T-helper 2 cell treated with Interferon-gamma antibody and Interleukin-4, amounts not matched to agents 5 μg/mL and 100 μg/mL, for 36 hours (primary cell): ENCODE results near the gene ARL3.

Experiments used
- DNase-seq: peaks from one replicate; pipeline ENCODE4 v3.0.0; 2021; ENCODE audit warnings: low spot score
- H3K27ac Mint-ChIP-seq: one replicate; pipeline ENCODE4 v1.8.0; 2021; ENCODE audit warnings: mild to moderate bottlenecking, mixed read lengths
- H3K27me3 Mint-ChIP-seq: one replicate; pipeline ENCODE4 v1.8.0; 2021; ENCODE audit warnings: low read depth, mixed read lengths
- H3K36me3 Mint-ChIP-seq: one replicate; pipeline ENCODE4 v1.8.0; 2021; ENCODE audit warnings: low read depth, mixed read lengths
- H3K4me1 Mint-ChIP-seq: one replicate; pipeline ENCODE4 v1.8.0; 2021; ENCODE audit warnings: low read depth, mixed read lengths
- H3K4me3 Mint-ChIP-seq: one replicate; pipeline ENCODE4 v1.8.0; 2022; ENCODE audit warnings: mild to moderate bottlenecking, moderate library complexity, mixed read lengths
- H3K9me3 Mint-ChIP-seq: one replicate; pipeline ENCODE4 v1.8.0; 2021; ENCODE audit warnings: mixed read lengths

Gene ARL3

DNA sequence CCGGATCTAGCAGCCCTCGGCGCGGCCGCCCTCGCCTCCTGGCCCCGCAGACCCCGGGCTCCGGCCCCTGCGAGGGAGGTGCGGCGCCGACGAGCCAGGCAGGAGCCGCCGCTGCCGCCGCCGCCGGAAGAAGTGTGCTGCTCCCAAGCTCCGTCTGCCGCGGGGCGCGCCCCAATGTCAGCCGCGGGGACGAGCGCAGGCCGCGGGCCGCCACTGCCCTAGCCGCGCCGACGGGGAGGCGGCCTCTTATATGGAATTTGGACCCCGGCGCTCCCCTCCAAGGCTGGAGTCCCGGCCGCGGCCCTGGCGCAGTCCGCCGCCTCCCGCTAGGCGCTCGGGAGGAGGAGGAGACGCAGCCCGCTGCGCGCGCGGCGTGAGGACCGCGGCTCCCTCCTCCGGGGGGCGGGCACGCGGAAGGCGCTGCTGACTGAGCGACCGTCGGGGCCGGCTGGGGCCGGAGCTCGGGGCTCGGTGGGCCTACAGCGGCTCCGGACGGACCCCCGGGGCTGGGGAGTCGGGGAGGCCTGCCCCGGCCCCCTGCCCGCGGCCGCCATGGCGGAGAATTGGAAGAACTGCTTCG lies 70.0 kb downstream of the ARL3 start, which contains the start of gene TRIM8:
TRIM8 (plus strand) TSS at position 414 of the 580 bp plus-strand sequence; CDS start at position 553, 139 bp downstream.
- DNase-seq = peak; percentile 65
- peak within 1 kb of the TSS; percentile 97 for H3K27ac Mint-ChIP-seq
- H3K27me3 Mint-ChIP-seq = no peaks in the 10 kb centered on the region
- H3K9me3 Mint-ChIP-seq = no peaks in the 10 kb centered on the region
- peak within 1 kb of the TSS; percentile 90 for H3K4me3 Mint-ChIP-seq
- peaks cover 36% of the 10 kb centered on the region for H3K4me1 Mint-ChIP-seq
- H3K36me3 Mint-ChIP-seq = peaks cover 25% of the 10 kb centered on the region

DNA sequence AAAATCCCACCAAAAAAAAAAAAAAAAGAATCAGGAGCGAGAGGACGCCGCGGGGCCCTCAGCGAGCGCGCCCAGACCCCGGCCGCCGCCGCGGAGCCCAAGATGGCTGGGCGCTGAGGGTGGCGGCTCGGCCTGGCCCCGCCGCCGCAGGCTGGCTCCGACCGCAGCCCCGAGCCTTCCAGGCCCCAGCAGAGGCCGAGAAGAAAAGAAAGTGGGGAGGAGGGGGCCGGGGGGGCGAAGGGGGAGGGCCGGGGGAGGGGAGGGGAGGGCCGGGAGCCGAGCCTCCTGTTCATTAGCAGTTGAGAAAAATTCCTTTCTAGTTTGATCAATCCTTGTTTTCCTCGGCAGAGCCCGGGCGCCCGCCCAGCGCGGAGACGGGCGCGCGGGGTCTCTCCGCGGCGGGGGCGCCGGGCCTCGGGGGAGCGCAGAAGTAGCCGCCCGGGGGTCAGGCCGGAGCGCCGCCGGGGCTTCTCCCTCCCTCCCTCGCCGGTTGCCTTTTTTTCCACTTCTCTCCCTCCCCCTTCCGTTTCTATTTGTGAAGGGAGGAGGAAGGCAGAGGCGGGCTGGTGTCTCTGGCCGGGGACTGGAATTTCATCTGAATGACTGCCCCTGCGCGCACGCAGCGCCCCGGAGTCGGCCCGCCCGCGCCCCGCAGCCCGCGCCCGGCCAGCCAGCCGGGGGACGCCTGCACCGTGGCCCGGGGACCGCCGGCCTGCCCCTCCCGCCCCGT lies 70.7 kb downstream of the ARL3 start:
- peak overlapping the region; percentile 90 for H3K27ac Mint-ChIP-seq
- no peaks in the 10 kb centered on the region for H3K27me3 Mint-ChIP-seq
- DNase-seq = peak; percentile 72
- peak overlapping the region; percentile 87 for H3K4me3 Mint-ChIP-seq
- H3K4me1 Mint-ChIP-seq = peaks cover 30% of the 10 kb centered on the region
- peaks cover 22% of the 10 kb centered on the region for H3K36me3 Mint-ChIP-seq
- no peaks in the 10 kb centered on the region for H3K9me3 Mint-ChIP-seq

DNA sequence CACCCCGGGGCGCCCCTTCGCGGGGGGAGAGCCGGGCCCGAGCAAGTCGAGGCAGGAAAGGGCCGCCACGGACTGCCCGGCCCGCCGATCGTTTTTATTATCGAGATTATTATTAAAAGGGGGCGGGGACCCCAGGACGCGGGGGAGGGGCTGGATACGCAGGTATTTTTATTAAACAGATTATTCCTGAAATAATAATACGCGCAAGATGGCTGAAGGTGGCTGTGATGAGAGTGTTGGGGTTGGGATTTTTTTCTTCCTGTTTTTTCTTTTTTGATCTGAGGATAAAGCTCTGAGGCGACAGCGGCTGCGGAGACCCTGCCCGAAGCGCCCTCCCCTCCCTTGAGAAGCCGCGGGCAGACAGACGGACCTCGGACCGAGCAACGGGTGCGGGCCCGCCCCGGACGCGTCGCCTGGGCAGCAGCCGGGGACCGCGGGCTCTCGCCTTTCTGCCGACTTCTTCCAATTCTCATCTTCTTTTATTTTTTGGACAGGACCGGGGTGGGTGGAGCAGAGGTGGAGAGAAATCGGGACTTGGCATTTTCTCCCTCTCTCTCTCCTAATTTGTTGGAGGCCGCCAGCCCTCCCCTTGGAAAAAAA lies 71.4 kb downstream of the ARL3 start:
- Mint-ChIP-seq H3K36me3 (peaks cover 17% of the 10 kb centered on the region), H3K4me1 (peaks cover 23% of the 10 kb centered on the region), H3K27ac (peak overlapping the region; percentile 90), H3K27me3 (no peaks in the 10 kb centered on the region), H3K4me3 (peak overlapping the region; percentile 87), H3K9me3 (no peaks in the 10 kb centered on the region)
- DNase-seq = peak; percentile 25

DNA sequence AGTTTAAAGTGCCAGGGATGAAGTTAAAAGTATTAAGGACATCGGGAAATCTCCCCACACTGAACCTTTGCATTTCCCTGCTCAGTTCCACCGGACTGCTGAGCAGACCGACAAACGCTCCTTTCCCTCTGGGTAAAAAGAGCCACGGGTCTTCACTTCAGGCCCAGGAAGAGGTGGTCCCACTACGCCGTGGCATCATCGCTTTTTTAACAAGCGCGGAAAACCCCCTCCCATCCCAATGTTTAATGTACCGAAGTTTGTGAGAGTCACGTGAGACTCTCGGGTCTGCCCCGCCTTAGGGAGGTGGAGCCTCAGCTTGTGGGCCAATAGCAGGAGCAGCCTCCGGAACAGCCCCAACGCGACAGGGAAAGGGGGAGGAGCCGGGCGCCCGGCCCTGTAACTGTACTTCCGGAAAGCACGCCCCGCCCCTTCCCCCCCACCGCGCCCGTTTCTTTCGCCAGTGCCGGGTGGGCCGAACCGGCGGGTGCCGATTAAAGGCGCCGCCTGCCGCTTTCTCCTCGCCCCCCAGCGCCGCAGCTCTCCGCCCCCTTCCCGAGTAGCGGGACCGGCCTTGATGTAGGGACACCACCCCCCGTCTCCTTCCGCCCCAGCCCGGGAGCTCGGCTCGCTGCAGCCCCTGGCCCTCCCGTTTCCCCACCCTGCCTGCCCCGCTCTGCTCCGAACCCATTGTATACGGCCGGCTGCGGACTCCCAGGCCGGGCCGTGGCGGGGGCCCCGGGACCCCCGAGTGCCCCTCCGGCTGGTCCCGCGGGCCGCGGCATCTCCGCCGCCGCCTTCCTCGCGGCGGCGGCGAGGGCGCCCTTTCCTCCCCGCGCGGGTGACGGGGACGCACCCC lies 72.1 kb downstream of the ARL3 start:
- Mint-ChIP-seq H3K27ac (peak overlapping the region; percentile 83), H3K4me1 (peaks cover 16% of the 10 kb centered on the region), H3K9me3 (no peaks in the 10 kb centered on the region), H3K36me3 (peaks cover 17% of the 10 kb centered on the region), H3K4me3 (peak overlapping the region; percentile 95), H3K27me3 (no peaks in the 10 kb centered on the region)
- peak; percentile 96 for DNase-seq

DNA sequence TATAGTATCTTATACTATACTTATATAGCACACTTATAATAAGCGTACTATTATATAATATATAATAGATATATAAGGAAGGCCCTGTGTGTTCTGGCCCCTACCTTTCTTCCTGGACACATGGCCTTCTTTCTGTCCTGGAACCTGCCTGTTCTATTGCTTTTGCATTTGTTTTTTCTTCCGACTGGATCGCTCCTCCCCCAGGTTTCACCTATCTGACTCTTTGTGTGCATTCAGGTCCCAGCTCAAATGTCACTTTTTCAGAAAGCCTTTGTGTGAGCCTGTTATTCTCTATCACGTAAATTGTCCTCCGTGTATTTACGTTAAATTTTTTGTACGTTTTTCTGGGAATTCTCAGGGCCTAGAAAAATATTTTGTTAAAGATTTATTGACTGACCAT lies 72.8 kb downstream of the ARL3 start:
- Mint-ChIP-seq H3K4me3 (peak overlapping the region; percentile 95), H3K9me3 (no peaks in the 10 kb centered on the region), H3K27ac (peak overlapping the region; percentile 83), H3K36me3 (peaks cover 13% of the 10 kb centered on the region), H3K4me1 (peaks cover 14% of the 10 kb centered on the region), H3K27me3 (no peaks in the 10 kb centered on the region)
- no peak for DNase-seq

DNA sequence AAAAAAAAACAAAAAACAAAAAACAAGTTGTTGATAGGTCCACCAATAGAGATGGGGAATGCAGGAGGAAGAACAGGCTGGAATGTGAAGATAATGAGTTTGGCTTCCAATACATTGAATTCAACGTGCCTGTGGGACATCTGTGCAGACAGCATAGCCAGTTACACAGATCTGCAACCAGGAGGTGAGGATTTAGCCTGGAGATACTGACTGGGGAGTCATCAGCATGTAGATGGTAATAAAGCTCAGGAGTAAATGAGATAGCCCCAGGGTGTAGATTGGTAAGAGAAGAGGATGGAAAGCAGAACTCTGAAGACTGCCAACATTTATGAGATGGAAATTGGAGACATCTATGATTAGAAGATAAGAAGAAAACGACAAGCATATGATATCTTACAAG lies 74.7 kb downstream of the ARL3 start:
- Mint-ChIP-seq H3K27me3 (no peaks in the 10 kb centered on the region), H3K9me3 (no peaks in the 10 kb centered on the region), H3K4me3 (no peak overlapping the region), H3K27ac (no peak overlapping the region), H3K4me1 (peaks cover 22% of the 10 kb centered on the region), H3K36me3 (no peaks in the 10 kb centered on the region)
- no peak for DNase-seq

DNA sequence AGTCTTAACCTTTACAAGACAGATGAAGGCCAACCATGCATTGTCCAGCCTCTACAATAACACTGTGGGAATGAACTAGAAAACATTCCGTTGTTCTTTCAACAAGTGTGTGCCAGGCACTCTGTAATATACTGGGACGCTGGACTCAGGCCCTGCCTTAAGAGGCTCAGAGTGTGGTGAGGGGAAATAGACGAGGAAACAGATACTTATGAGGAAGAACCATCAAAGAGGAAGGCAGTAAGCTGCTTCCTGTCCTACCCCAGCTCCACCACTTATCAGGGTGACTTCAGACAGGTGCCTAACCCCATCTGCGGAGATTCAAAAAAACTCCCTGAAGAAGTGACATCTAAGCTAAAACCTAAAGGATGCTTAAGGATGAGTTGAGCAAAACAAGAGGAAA lies 78.8 kb downstream of the ARL3 start:
- peak overlapping the region; percentile 43 for H3K4me3 Mint-ChIP-seq
- no peak for DNase-seq
- peaks cover 40% of the 10 kb centered on the region for H3K4me1 Mint-ChIP-seq
- H3K27ac Mint-ChIP-seq = peak overlapping the region; percentile 60
- peaks cover 4% of the 10 kb centered on the region for H3K36me3 Mint-ChIP-seq
- no peaks in the 10 kb centered on the region for H3K9me3 Mint-ChIP-seq
- no peaks in the 10 kb centered on the region for H3K27me3 Mint-ChIP-seq

DNA sequence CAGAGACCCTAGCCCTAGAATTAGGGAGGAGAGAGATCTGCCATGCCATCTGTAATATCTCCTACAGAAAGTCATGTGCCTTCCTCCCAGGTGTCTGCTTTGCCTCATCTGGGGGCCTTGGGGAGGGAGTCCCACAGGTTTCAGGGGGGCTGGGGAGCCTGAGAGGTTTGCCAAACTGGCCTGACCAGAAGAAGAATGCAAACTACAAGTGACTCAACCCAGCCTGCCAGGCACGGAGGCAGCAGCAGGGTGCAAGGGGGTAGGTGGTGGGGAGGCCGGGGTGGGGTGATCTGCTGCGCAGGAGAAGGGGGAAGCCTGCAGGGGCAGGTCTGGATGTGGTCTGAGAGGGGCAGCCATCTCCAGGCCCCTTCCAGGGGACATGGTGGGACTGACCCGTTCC lies 79.5 kb downstream of the ARL3 start:
- no peak overlapping the region for H3K4me3 Mint-ChIP-seq
- no peak overlapping the region for H3K27ac Mint-ChIP-seq
- no peak for DNase-seq
- H3K9me3 Mint-ChIP-seq = no peaks in the 10 kb centered on the region
- H3K27me3 Mint-ChIP-seq = no peaks in the 10 kb centered on the region
- peaks cover 4% of the 10 kb centered on the region for H3K36me3 Mint-ChIP-seq
- peaks cover 40% of the 10 kb centered on the region for H3K4me1 Mint-ChIP-seq

DNA sequence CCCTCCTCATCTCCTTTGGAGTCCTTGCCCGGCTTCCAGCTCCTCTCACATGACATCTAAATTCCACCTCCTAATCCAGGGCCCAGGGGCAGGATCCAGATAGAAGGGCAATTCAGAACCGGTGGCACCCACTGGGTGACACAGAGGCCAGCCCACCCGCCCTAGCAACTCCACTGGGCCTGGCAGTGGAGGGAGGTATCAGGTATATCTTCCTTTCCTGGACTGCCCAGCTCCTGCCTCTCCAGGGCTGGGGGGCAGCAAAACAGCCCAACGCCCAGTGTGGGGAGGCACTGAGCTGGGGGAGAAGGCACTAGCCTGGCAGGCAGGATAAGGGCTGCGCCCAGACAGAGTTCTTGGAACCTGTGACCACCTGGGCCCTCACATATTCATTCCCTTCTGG lies 80.3 kb downstream of the ARL3 start:
- H3K4me1 Mint-ChIP-seq = peaks cover 40% of the 10 kb centered on the region
- H3K4me3 Mint-ChIP-seq = no peak overlapping the region
- H3K27me3 Mint-ChIP-seq = no peaks in the 10 kb centered on the region
- H3K9me3 Mint-ChIP-seq = no peaks in the 10 kb centered on the region
- peaks cover 4% of the 10 kb centered on the region for H3K36me3 Mint-ChIP-seq
- DNase-seq = no peak
- peak overlapping the region; percentile 75 for H3K27ac Mint-ChIP-seq

DNA sequence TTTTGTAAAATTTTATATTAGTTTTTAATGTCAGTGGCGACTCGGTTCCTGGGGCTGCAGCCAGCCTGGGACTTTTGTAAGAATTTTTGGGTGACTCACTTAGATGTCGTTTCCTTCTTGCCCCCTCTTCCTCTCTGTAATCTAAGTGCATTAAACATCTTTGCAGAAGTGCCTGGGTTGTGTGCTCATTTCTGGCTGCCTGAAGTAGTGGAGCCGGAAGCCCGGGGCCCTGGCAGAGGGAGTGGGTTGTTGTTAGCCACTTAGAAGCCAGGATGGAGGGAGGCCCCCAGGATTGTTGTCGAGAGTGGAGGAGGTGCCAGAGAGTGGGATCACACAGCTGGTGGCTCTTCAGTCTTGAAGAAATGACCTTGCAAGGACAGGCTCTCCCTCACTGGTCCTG lies 80.9 kb downstream of the ARL3 start:
- H3K9me3 Mint-ChIP-seq = no peaks in the 10 kb centered on the region
- no peaks in the 10 kb centered on the region for H3K27me3 Mint-ChIP-seq
- H3K4me3 Mint-ChIP-seq = peak overlapping the region; percentile 32
- H3K4me1 Mint-ChIP-seq = peaks cover 40% of the 10 kb centered on the region
- H3K27ac Mint-ChIP-seq = peak overlapping the region; percentile 75
- DNase-seq = peak; percentile 41
- H3K36me3 Mint-ChIP-seq = peaks cover 4% of the 10 kb centered on the region

DNA sequence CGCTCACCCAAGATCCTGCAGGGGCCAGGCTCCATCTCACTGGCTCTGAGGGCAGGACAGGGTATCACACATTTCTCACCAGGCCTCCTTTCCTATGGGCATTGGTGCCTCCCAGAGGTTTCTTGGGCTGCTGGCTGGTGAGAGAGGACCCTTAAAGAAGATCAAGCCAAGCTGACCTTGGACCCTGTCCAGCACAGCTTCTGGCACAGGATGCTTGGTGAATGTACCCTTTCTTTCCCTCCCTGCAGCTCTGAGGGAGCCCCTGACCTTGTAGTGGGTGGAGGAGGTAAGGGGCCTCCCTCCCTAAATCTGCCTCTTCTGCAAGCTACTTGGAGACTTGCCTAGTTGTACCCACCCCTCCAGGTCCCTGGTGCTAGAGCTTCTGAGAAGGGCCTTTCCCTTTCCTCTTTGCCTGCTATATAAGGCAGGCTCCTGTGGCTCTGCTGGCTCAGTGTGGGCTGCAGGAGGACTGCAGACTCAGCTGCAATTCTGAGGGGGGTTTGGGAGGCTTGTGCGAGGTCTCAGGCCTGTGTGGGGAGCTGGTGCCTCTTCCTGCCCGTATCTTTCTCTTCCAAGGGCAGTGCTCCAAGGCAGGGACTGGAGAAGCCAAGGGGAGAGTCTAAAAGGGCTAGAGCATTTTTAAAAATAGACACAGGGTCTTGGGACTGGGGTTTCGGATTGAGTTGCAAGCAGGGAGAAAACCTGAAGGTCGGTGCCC lies 81.6 kb downstream of the ARL3 start:
- no peak for DNase-seq
- no peaks in the 10 kb centered on the region for H3K27me3 Mint-ChIP-seq
- peaks cover 40% of the 10 kb centered on the region for H3K4me1 Mint-ChIP-seq
- H3K4me3 Mint-ChIP-seq = peak overlapping the region; percentile 21
- H3K9me3 Mint-ChIP-seq = no peaks in the 10 kb centered on the region
- peak overlapping the region; percentile 62 for H3K27ac Mint-ChIP-seq
- H3K36me3 Mint-ChIP-seq = peaks cover 4% of the 10 kb centered on the region

DNA sequence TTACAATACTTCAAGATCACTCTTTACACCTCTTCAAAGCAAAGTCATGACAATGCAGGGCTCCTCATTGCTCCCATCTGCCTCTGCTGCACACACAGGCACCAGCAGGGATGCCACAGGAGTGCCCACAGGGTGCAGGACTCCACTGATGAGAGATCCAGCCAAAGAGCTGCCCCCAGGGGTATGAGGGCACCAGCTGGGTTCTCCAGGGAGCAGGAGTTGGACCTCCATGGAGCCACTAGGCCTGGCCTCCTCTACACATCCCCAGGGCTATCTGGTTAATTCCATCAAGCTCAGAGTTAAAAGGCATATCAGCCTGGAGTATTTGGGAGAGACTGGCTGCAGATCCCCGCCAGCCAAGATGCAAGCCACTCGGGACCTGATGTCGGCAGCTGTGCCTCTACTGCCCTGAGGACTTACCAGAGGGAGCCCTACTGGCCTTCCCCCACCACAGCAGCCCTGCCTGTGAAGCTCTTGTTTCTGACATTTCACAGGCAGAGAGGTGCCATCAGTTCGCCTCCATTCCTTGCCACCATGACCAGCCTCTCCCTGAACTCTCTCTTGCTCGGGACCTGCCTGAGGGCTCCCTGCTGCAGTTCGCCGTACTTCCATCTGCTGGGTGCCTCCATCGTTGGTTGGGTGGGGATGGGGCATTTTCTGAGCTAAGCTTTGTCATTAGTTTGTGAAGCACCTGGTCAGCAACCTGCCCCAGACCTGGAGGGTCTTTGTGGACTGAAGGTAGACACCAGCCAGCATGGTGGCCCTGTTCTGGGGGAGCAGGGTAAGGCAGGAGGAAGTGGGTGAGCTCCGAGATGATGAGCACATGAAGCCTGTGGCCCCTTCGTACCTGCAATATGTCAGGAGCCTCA lies 82.4 kb downstream of the ARL3 start:
- H3K27ac Mint-ChIP-seq = peak overlapping the region; percentile 38

More for the DNA sequence above, 82.4 kb downstream of the ARL3 start:
- no peaks in the 10 kb centered on the region for H3K9me3 Mint-ChIP-seq
- DNase-seq = no peak
- peaks cover 4% of the 10 kb centered on the region for H3K36me3 Mint-ChIP-seq
- no peak overlapping the region for H3K4me3 Mint-ChIP-seq
- H3K27me3 Mint-ChIP-seq = no peaks in the 10 kb centered on the region
- peaks cover 37% of the 10 kb centered on the region for H3K4me1 Mint-ChIP-seq
